ENCODE data around the gene ANGEL2. TPM values are rescaled to one million over a fixed set of nuclear protein-coding genes. Genes with fewer than 3 reads are reported as not detected.

ANGEL2 gene
- total RNA-seq, 1 experiment from 2014 or later, result 27.0 TPM

GRCh38 chr1:213041443-213041842 lies 25.8 kb upstream of the ANGEL2 start:
- no peaks in the 10 kb centered on the region for H3K9me3 ChIP-seq (ENCODE audit: low read length)
- H4K20me1 ChIP-seq (ENCODE audit: low read length), result no peaks in the 10 kb centered on the region
- ATAC-seq, result peak; percentile 72
- no peak overlapping the region for H3K27ac ChIP-seq (ENCODE audit: low read length)
- H3K27me3 ChIP-seq (ENCODE audit: low read length), result no peaks in the 10 kb centered on the region
- TF ChIP-seq EZH2 (IDR thresholded peaks at IDR 0.05; ENCODE audit: low read length, unreplicated experiment), result no peak
- TF ChIP-seq EZH2phosphoT487 (IDR thresholded peaks at IDR 0.05; ENCODE audit: borderline replicate concordance, low read length), result no peak
- TF ChIP-seq CTCF (conservative IDR thresholded peaks at IDR 0.05; ENCODE audit: low read depth, low read length), result no peak
- H3F3A ChIP-seq (ENCODE audit: low read length, unreplicated experiment), result no peaks in the 10 kb centered on the region
- POLR2A ChIA-PET (ENCODE audit: unreplicated experiment), result no interaction called here
- no peaks in the 10 kb centered on the region for H3K79me2 ChIP-seq (ENCODE audit: low read length)
- no peak overlapping the region for H3K9ac ChIP-seq (ENCODE audit: low read length)
- no peaks in the 10 kb centered on the region for H3K4me1 ChIP-seq (ENCODE audit: insufficient read depth, low read length)
- H3K36me3 ChIP-seq (ENCODE audit: low read depth, low read length), result no peaks in the 10 kb centered on the region
- H3K9me2 ChIP-seq (replicated peaks; ENCODE audit: low read length), result no peaks in the 10 kb centered on the region
- intact Hi-C loops (cut with micrococcal nuclease), result no loop called here
- H3K4me2 ChIP-seq (ENCODE audit: low read length), result no peak overlapping the region
- no peak overlapping the region for H3K4me3 ChIP-seq (ENCODE audit: low read length)
- no peak overlapping the region for H2AFZ ChIP-seq (ENCODE audit: low read length)
- DNase-seq, result peak; percentile 40
- no TSS peak for BruUV-seq (replicated peaks)
- CTCF ChIA-PET, result no interaction called here

- no peak overlapping the region for H3K4me2 ChIP-seq (ENCODE audit: low read length)
- no peak overlapping the region for H3K9ac ChIP-seq (ENCODE audit: low read length)
- H2AFZ ChIP-seq (ENCODE audit: low read length), result no peak overlapping the region
- DNase-seq (no peak), ATAC-seq (no peak)
- no peaks in the 10 kb centered on the region for H4K20me1 ChIP-seq (ENCODE audit: low read length)
- H3F3A ChIP-seq (ENCODE audit: low read length, unreplicated experiment), result no peaks in the 10 kb centered on the region
- no TSS peak for BruUV-seq (replicated peaks)
- ChIA-PET CTCF (no interaction called here), POLR2A (ENCODE audit: unreplicated experiment) (no interaction called here)
- H3K4me3 ChIP-seq (ENCODE audit: low read length), result no peak overlapping the region
- TF ChIP-seq EZH2phosphoT487 (IDR thresholded peaks at IDR 0.05; ENCODE audit: borderline replicate concordance, low read length) (no peak), EZH2 (IDR thresholded peaks at IDR 0.05; ENCODE audit: low read length, unreplicated experiment) (no peak), CTCF (conservative IDR thresholded peaks at IDR 0.05; ENCODE audit: low read depth, low read length) (no peak)
- H3K27me3 ChIP-seq (ENCODE audit: low read length), result no peaks in the 10 kb centered on the region
- intact Hi-C loops (cut with micrococcal nuclease), result no loop called here
- H3K9me2 ChIP-seq (replicated peaks; ENCODE audit: low read length), result no peaks in the 10 kb centered on the region
- no peaks in the 10 kb centered on the region for H3K9me3 ChIP-seq (ENCODE audit: low read length)
- no peak overlapping the region for H3K27ac ChIP-seq (ENCODE audit: low read length)
- H3K79me2 ChIP-seq (ENCODE audit: low read length), result no peaks in the 10 kb centered on the region
- H3K4me1 ChIP-seq (ENCODE audit: insufficient read depth, low read length), result no peaks in the 10 kb centered on the region
- no peaks in the 10 kb centered on the region for H3K36me3 ChIP-seq (ENCODE audit: low read depth, low read length)
Observed at GRCh38 chr1:213035573-213035972, 19.9 kb upstream of the ANGEL2 start.

GRCh38 chr1:213034713-213035112 lies 19.0 kb upstream of the ANGEL2 start:
- ATAC-seq (no peak), DNase-seq (no peak)
- H3K9ac ChIP-seq (ENCODE audit: low read length), result no peak overlapping the region
- H3K4me3 ChIP-seq (ENCODE audit: low read length), result no peak overlapping the region
- no peaks in the 10 kb centered on the region for H3K79me2 ChIP-seq (ENCODE audit: low read length)
- intact Hi-C loops (cut with micrococcal nuclease), result no loop called here
- no TSS peak for BruUV-seq (replicated peaks)
- H2AFZ ChIP-seq (ENCODE audit: low read length), result no peak overlapping the region
- ChIA-PET CTCF (no interaction called here), POLR2A (ENCODE audit: unreplicated experiment) (no interaction called here)
- no peaks in the 10 kb centered on the region for H3K36me3 ChIP-seq (ENCODE audit: low read depth, low read length)
- H3K4me1 ChIP-seq (ENCODE audit: insufficient read depth, low read length), result no peaks in the 10 kb centered on the region
- no peaks in the 10 kb centered on the region for H3F3A ChIP-seq (ENCODE audit: low read length, unreplicated experiment)
- no peaks in the 10 kb centered on the region for H3K27me3 ChIP-seq (ENCODE audit: low read length)
- no peaks in the 10 kb centered on the region for H4K20me1 ChIP-seq (ENCODE audit: low read length)
- TF ChIP-seq EZH2 (IDR thresholded peaks at IDR 0.05; ENCODE audit: low read length, unreplicated experiment), result no peak
- TF ChIP-seq CTCF (conservative IDR thresholded peaks at IDR 0.05; ENCODE audit: low read depth, low read length), result no peak
- TF ChIP-seq EZH2phosphoT487 (IDR thresholded peaks at IDR 0.05; ENCODE audit: borderline replicate concordance, low read length), result no peak
- no peak overlapping the region for H3K4me2 ChIP-seq (ENCODE audit: low read length)
- H3K9me2 ChIP-seq (replicated peaks; ENCODE audit: low read length), result no peaks in the 10 kb centered on the region
- no peak overlapping the region for H3K27ac ChIP-seq (ENCODE audit: low read length)
- no peaks in the 10 kb centered on the region for H3K9me3 ChIP-seq (ENCODE audit: low read length)
